ENCODE data around the gene RAB11FIP4.

The RAB11FIP4 gene

DNA sequence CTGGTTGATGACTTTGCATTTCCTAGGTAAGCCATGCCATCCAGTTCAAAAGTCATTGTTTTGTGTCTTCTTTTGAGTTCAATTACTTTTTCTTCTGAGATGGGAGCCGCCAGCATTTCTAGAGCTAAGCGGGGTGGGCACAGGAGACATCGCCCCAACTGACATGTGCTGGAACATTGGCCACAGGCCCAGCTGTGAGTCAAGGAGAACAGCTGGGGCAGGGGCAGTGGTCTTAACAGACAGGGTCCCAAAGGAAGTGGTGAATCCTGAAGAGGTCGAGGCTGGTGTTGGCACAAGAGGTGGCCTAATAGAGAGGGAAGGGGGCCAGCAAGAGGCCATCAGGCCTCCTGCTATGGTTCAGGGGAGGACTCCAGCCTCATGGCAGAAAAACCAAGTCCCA is 17.1 kb downstream of the RAB11FIP4 start:
- no peak for DNase-seq (ENCODE audit: low read depth in 2 of 2)

DNA sequence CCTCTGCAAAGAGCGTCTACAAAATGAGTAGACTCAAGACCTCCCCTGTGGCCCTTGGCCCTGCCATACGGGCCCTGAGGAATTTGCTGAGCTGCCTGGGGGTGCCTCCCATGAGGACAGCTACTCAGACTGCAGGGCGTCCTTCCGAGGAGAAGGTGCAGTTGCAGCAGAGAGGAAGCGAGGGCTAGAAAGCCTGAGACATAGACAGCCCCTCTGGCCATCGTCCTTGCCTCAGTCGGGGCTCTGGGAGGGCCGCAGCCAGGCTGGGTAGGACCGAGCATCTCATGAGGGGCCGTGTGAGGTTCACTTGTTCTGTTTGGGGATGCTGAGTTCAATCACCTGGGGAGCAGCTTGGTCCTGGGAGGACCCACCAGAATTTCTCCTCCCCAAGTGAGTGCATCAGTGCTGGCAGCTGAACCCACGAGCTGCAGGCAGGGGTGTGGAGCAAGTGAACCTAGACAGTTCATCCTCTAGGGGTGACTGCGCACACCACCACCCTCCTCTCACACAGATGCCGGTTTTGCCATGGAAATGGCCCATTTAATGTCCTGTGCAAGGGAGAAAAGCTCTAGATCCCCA is 20.3 kb downstream of the RAB11FIP4 start:
- no peak for DNase-seq (ENCODE audit: low read depth in 2 of 2)

DNA sequence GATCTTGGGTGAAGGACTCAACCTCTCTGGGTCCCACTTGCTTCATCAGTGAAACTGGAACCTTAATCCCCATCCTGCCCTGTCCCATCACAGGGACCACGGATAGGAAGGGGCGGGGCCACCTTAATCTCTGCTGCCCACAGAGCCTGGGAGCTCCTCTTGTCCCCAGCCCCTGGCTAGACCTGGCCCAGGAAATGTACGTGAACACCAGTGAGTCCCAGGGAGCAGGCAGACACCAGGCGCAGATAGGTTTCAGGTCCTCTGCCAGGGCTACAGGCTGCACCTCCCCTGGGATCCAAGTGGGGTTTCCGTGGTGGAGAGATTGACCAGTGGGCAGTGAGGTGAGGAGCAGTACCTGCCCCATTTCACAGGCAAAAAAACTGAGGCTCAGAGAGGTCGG is 21.0 kb downstream of the RAB11FIP4 start:
- DNase-seq (ENCODE audit: low read depth in 2 of 2): no peak

DNA sequence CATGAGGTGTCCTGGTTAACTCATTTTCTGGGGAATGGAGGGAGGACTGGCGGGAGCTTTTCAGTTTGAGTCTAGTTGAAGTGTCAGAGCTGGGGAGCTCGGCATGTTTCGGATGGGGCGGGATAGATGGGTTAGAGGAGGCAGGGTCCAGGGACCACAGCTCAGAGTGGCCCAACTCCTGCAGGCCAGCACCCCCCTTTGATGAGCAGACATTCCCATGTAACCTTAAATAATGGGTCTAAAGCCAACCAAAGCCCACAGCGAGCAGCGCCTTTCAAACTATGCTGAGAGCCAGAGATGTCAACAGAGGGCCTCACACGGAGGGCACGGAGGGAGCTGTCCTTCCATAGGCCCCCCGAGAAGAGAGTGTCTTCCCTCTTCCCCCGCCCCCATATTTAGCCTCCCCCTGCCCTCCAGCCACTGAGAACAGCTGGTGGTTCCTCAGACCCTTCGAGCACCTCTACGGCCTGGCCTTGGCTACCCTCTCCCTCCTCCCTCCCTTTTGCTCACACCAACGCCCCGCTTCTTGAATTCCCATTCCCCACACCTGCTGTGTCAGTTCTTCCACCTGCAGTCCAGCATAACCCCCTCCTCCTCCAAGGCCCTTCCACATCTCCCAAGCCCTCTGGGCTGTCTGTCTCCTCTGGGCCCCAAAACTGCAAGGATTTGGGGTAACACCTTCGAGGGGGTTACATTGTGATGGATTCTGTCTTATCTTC is 21.8 kb downstream of the RAB11FIP4 start:
- no peak for DNase-seq (ENCODE audit: low read depth in 2 of 2)

DNA sequence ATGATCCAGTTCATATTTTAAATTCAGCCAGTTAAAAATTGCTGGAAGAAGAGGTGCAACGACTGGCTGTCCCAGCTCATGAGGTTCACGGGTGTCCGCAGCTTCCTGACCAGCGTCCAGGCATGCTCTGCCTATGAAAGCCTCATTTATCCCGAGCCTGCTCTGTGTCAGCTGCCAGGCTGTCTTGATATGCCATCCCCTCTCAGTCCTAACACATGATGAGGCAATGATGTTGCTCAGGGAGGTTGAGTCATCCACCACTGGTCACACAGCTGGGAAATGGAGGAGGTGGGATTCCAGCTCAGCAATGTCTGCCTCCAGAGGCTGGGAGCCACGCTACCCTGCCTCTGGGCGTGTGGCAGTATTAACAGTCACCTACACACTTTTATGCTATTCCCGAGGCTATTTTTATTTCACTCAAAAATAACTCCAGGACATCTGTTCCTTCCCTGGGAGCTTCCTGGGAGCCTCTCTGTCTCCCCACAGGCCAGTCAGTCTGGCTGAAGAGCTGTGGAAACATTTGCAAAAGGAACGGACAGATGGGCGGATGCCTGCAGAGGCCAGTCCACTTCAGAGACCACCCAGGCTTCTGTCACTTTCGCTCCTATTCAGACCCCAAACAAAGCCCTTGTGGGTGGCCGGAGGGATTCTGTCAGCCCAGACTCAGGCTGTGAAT is 22.5 kb downstream of the RAB11FIP4 start:
- DNase-seq (ENCODE audit: low read depth in 2 of 2): no peak

DNA sequence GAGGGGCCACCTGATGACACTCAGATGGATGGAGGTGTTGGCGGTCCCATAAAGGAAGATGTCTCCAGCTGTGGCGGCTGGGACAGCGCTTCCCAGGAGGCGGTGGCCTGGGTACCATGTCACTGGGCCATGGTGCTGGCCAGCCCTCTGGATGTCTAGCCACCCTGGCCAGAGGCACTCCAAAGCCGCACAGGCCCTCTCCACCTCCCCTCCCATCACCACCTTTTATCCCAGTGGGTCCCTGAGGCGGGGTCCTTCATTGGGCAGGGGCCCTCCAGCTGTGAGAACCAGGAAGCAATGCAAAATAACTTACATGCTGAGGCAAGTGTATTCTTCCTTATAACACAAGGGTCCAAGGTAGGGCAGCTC is 23.1 kb downstream of the RAB11FIP4 start:
- DNase-seq (ENCODE audit: low read depth in 2 of 2): no peak

DNA sequence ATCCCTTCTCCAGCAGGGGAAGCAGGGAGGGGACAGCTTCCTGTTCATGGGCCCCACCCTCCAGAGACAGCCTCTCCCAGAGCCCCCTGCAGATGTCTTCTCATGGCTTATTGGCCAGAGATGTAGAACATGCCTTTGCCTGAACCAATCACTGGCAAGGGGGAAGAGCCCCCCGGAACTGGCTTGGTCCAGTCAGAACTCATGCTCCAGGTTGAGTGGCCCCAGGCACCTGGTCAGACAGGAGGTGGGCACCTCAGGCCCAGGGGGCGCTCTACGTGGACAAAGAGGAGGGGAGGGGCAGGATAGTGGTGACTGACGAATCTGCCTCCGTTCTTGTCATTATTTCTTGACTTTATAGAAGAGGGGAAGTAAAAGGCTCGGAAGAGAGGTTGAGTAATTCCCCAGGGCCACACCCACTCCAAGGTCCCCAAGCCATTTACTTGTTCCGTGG is 23.6 kb downstream of the RAB11FIP4 start:
- DNase-seq (ENCODE audit: low read depth in 2 of 2): no peak

DNA sequence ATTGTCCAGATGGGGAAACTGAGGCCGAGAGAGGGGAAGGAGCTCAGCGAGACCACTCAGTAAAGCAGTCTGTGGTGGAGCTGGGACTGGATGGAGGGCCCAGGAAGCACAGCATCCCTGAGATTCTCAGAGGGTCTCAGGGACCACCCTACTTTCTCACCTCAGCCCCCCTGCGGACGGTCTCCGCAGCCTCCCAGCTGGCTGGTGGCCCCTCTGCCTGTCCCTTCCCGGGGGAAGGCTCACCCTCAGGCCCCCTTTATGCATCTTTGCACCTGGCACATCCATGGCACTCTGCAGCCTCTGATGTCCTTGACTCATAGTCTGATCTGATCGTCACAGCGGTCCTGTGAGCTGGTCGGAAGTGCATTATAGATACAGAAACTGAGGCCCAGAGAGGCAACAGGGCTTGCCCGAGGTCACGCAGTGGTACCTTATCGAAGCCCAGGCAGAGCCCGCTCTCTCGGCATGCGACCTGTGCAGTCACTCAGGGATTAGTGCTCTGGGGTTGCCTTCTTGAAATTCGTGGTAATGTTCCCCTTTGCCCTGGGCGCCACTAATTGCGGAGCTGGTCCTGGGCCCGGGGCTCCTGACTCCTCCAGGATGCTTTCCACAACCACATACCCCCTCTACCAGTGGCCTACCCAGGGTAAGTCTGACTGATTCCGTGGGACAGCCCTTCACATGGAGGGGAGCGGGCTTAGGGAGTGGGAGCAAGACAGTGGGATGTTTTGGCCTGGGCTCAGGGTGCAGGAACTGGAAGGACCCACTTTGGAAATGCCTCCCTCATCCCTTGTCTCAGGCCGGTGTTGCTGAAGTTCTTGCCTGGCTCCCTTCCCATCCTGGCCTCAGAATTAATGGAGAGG is 24.4 kb downstream of the RAB11FIP4 start:
- no peak for DNase-seq (ENCODE audit: low read depth in 2 of 2)

DNA sequence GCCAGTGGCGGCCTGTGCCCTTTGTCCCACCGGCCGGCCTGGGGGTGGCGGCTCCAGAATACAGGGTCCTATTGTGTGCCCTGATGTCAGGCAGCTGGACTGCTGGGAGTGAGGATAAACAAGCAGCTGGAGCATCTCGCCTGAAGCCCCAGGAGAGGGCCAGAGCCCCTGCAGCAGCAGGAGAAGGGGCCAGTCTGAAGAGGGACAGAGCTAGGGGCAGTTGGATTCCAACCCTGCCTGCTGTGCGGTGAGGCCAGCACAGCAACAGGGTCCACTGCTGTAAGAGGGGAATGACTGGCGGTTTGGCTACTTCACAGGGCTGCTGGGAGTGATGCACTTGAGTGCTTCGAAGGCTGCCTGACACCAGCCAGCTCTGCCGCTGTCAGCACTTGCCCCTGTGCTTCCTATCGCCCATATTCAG is 25.0 kb downstream of the RAB11FIP4 start:
- no peak for DNase-seq (ENCODE audit: low read depth in 2 of 2)

DNA sequence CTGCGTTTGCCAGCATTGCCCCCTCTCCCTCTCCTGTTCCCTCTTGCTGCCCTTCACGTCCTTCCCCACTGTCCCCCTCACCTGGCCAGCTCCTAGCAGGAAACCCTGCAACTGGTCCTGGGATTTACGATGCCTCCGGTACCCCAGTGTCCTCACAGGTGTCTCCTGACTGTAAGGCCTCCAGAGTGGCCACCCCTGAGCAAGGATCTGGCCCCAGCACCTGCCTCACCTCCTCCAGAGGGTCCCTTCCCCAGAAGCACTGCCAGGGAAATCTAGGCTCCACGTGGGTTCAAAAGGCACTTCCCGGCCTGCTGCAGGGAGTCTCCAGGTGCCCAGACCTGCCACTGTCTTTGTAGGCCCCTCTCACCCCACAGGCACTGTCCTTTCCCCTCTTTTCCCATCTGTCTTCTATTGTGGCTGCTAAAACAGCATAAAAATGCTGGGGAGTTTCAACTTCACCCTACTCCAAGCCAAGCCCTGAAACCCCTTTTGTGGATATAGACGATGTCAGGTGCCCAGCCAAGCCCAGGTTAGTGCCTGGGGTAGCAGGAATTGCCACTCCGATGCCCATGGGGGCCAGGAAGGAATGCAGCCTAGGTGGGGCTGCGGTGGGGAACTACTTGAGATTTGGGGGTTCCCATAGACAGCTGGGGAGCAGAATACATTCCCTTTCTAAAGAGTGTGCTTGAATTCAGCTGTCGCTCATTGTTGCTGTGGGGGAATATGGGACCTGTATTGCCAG is 25.7 kb downstream of the RAB11FIP4 start:
- no peak for DNase-seq (ENCODE audit: low read depth in 2 of 2)

DNA sequence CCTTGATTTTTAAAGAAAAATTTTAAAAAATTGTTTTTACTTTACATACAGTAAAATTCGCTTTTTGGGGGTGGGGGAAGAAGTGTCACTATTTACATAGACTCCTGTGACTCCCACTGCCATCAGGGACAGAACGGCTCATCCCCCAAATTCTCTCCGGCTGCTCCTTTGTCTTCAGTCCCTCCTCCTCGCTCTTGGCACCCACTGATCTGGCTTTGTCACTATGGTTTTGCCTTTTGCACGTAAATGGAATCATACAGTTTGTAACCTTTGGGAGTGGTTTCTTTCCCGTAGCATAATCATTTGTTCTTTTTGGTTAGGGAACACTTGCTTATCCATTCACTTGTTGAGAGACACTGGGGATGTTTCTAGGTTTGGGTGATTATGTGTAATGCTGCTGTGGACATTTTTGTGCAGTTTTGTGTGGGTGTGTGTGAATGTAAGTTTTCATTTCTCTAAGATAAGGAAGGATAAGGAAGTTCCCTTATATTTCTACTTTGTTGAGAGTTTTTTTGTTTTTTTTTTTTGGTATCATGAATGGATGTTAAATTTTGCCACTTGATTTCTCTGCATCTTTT is 27.4 kb downstream of the RAB11FIP4 start:
- DNase-seq (ENCODE audit: low read depth in 2 of 2): no peak

DNA sequence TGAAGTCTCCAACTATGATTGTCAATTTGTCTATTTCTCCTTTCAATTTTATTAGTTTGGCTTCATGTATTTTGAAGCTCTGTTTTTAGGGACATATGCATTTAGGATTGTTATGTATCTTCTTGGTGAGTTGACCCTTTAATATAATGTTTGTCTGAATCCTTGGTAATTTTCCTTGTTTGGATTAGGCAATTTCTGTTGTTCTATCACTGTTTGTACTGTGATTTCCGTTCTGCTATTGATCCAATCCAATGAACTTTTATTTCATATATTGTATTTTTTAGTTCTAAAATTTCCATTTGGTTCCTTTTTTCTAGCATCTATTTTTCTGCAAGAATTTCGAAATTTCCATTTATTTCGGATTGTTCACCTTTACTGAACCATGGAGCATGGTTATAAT is 31.0 kb downstream of the RAB11FIP4 start:
- no peak for DNase-seq (ENCODE audit: low read depth in 2 of 2)

DNA sequence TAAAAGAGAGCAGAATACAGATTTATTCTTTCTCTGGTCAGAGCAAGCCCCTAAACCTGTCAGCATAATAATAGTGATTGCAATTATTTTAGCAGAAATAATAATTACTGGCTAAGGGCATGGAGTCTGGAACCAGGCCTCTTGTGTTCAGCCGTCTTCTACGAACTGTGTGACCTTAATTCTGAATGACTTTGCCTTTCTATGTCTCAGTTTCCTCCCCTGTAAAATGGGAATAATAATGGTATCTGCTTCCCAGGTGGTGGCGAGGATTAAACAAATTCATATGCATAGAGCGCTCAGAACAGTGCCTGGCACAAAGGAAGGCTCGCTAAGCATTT is 33.4 kb downstream of the RAB11FIP4 start:
- DNase-seq (ENCODE audit: low read depth in 2 of 2): no peak

DNA sequence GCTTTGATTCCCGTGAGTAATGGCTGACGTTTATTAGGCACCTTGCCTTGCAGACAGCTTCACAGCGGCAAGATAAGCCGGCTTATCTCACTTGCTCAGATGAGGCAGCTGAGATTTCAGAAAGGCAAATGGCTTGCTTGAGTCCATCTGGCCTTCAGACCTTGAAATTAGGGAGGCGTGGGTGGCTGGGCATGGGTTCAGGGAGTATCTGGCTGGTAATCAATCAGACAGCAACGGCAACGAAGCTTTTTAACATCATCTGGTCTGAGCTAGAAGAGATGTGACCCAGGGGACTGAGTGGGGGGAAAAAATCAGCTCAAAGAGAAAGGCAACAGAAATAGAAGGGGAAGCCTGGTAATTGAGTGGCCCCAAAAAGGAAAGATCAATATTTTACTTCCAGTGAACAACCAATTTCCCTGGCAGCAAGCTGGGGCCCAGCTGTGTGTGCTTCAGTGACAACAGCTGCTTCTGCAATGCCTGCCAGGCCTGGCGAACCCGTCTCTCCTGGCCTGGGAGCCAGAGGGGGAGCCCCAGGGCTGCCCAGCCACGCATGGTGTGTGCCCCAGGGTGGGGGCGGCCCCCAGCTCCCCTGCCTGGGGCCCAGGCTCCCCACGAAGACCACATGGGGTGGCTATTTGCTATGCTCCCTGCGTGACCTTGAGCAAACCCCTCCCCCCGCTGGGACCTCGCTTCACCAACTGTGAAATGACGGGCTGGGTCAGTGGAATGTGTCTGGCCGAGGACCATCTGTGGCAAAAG is 34.0 kb downstream of the RAB11FIP4 start:
- no peak for DNase-seq (ENCODE audit: low read depth in 2 of 2)

DNA sequence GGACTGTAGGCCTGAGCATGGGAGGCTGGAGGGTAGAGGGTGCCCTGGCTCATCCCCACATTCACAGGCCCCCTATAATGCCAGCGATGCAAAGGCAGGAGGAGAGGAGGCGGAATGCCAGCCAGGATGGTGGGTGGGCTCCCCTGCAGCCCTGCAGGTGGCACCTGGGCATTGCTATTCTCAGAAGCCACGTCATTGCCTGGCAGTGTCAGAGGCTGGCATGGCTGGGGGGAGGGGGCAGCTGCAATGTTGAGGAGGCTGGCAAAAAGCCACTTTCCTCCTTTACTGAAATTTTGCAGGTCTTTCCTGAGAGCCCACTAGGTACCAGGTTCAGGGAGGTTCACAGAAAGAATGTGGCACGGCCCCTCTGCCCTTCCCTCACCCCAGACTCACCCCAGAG is 36.2 kb downstream of the RAB11FIP4 start:
- no peak for DNase-seq (ENCODE audit: low read depth in 2 of 2)

DNA sequence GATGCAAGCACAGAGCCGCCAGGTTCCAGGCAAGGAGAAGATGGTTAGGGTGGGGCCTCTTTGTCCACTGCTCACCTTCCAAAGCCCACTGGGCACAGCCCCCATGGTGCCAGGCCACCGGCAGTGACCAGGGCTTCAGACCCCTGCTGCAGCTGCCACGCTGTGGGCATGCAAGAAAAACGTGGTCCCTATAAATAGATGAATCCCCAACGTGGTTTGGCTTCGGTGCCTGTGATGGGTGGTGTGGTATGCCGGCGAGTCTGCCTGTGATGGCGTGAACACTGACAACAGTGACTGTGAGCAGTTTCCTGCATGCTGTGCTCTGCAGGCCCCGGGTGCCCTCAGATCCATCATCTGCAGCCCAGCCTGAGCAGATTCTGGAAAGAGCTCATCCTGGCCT is 36.6 kb downstream of the RAB11FIP4 start:
- no peak for DNase-seq (ENCODE audit: low read depth in 2 of 2)

DNA sequence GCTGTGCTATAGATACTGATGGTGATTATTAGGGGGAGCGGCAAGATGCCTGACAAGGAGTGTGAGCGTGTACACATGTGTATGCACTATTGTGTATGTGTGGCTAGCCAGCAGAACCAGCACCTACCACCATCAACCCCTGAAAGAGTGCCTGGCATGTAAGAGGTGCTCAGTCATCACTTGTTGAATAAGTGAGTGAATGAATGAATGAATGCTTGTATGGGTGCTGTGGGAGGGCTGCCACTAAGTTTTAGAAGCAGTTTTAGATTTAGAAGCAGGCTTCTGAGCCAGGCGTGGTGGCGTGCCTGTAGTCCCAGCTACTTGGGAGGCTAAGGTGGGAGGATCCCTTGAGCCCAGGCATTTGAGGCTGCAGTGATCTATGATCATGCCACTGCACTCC is 37.0 kb downstream of the RAB11FIP4 start:
- DNase-seq (ENCODE audit: low read depth in 2 of 2): no peak

DNA sequence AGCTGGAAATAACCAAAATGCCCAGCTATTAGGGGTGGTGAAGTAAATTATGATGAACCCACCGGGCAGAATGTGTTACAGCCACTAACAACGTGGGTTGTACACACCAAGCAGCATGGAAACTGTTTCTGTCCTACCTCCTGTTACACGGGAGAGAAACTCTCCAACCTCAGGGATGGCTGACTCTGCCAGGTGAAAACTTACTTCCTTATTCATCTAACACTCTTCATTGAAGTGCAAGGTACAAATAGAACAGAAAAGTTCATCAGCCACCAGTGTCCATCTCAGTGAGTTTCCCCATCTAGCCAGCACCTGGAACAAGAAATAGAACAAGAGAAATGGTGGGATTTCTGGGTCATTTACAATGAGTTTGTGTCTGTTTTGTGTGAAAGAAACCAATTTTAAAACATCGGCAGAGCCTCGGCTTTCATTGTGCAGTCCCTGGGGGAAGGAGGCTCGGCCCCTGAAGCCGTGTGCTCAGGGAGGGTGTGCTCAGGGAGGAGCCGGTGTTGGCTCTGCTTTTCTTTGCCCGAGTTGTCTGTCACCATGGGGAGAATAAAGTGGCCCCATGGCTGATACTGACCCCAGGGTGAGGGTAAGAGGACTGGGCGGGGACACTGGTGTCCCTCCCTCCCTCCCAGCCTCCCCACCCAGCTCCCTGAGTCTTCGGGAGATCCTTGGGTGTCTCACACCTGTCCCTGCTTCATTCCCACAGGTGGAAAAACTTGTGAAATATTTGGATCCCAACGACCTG is 39.8 kb downstream of the RAB11FIP4 start:
- DNase-seq (ENCODE audit: low read depth in 2 of 2): no peak

DNA sequence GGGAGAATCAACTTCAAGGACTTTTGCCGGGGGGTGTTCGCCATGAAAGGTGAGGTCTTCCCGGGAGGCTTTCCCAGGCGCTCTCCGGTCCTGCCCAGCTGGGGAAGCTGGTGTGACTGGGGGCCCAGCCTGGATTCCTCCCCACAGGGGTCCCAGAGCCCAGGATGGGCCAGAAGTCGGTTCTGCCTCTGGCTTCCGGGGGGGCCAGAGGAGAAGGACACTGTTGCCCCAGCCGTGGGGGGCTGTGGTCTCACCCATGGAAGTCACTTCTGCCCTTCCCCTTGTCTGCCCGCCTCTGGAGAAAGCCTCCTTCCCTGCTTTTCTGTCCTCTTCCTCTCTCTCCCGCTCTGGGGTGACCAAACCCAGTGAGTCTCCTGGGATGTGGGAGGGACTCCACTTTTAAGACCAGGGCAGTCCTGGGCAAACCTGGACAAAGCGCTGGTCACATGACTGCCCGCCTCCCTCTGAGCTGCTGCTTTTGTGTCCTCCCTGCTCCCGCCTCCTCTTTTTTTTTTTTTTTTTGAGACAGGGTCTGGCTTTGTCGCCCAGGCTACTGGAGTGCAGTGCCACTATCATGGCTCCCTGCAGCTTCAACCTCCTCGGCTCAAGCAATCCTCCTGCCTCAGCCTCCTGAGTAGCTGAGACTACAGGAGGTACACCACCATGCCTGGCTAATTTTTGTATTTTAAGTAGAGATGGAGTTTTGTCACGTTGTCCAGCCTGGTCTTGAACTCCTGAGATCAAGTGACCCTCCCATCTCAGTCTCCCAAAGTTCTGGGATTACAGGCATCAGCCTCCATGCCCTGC is 40.6 kb downstream of the RAB11FIP4 start:
- DNase-seq (ENCODE audit: low read depth in 2 of 2): no peak

All from activated CD4-positive, alpha-beta T cell treated with anti-CD3 and anti-CD28 coated beads for 24 hours (primary cell).